Adrenal gland (tissue), 5 donors: Measurements from ENCODE around the gene CDC7.

Experiments used
- POLR2A ChIP-seq, 2 donors: fragments of 450-650 bp; IDR thresholded peaks; one replicate each; pipeline ENCODE4 v1.6.1; 2017; ENCODE audit warnings: antibody characterized with exemption in 2 of 2, mild to moderate bottlenecking in 2 of 2, moderate library complexity in 1 of 2
- TF ChIP-seq, protein P1 (sequence below), 6 experiments: fragments of 450-650 bp in 4 of 6; fragments of 200-600 bp in 2 of 6; sonication (generic) in 1 of 6; IDR thresholded peaks; 1 replicate in 5 of 6; 2 replicates in 1 of 6; pipeline versions ENCODE4 v1.5.1 to v1.8.0; 2016 to 2021; ENCODE audit warnings: antibody characterized with exemption in 6 of 6, mild to moderate bottlenecking in 2 of 6, moderate library complexity in 1 of 6
- donor health status: DM: no; HTN: no; CAD: no.

- TF ChIP-seq, protein P1, sequence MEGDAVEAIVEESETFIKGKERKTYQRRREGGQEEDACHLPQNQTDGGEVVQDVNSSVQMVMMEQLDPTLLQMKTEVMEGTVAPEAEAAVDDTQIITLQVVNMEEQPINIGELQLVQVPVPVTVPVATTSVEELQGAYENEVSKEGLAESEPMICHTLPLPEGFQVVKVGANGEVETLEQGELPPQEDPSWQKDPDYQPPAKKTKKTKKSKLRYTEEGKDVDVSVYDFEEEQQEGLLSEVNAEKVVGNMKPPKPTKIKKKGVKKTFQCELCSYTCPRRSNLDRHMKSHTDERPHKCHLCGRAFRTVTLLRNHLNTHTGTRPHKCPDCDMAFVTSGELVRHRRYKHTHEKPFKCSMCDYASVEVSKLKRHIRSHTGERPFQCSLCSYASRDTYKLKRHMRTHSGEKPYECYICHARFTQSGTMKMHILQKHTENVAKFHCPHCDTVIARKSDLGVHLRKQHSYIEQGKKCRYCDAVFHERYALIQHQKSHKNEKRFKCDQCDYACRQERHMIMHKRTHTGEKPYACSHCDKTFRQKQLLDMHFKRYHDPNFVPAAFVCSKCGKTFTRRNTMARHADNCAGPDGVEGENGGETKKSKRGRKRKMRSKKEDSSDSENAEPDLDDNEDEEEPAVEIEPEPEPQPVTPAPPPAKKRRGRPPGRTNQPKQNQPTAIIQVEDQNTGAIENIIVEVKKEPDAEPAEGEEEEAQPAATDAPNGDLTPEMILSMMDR (IDR thresholded peaks at IDR 0.05), result no peak
- no peak for TF ChIP-seq POLR2A (IDR thresholded peaks at IDR 0.05)
Observed at GRCh38 chr1:91555074-91555730, 54.6 kb downstream of the CDC7 start.
